ENCODE data around the gene DOK1.

DNA sequence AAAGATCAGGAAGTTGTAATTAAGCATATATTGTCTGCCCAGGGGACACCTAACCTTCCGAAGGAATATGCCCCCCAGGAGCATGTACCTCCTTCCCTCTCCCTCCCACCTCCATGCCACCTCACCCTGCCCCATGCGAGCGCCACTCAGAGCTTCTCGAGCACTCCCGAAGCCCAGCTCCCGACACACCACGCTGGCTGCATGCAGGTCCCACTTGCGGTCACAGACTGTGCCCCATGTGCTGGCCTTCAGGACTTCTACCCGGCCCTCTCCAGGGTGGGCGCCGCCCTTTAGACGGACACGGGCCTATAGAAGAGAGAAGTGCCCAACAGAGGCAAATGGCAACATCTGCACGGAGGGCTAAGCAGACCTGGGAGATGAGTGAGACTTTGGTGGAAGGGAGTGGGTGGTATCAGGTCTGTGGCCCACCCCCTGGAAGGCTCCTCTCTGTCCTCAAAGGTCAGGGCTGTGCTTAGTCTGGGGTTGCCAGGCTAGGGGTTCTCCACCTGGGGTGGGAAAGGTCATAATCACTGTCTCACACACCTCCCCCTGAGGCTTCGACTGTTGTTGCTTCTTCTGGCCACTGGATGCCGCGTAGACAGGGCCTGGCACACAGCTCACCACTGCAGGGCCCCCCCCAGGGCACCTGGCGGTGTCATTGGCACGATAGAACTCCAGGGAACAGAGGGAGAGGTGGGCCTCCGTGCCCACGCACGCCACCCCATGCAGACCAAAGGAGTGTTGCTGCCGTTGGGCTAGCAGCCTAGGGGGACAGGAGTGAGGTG lies 18.2 kb upstream of the DOK1 start:
- TF ChIP-seq, protein P1, sequence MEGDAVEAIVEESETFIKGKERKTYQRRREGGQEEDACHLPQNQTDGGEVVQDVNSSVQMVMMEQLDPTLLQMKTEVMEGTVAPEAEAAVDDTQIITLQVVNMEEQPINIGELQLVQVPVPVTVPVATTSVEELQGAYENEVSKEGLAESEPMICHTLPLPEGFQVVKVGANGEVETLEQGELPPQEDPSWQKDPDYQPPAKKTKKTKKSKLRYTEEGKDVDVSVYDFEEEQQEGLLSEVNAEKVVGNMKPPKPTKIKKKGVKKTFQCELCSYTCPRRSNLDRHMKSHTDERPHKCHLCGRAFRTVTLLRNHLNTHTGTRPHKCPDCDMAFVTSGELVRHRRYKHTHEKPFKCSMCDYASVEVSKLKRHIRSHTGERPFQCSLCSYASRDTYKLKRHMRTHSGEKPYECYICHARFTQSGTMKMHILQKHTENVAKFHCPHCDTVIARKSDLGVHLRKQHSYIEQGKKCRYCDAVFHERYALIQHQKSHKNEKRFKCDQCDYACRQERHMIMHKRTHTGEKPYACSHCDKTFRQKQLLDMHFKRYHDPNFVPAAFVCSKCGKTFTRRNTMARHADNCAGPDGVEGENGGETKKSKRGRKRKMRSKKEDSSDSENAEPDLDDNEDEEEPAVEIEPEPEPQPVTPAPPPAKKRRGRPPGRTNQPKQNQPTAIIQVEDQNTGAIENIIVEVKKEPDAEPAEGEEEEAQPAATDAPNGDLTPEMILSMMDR (IDR thresholded peaks at IDR 0.05) = no peak
- TF ChIP-seq POLR2AphosphoS5 (IDR thresholded peaks at IDR 0.05; ENCODE audit: insufficient read depth in 1 of 2, low read depth in 1 of 2) = no peak
